ENCODE results near the gene CMPK1.

The CMPK1 gene

DNA sequence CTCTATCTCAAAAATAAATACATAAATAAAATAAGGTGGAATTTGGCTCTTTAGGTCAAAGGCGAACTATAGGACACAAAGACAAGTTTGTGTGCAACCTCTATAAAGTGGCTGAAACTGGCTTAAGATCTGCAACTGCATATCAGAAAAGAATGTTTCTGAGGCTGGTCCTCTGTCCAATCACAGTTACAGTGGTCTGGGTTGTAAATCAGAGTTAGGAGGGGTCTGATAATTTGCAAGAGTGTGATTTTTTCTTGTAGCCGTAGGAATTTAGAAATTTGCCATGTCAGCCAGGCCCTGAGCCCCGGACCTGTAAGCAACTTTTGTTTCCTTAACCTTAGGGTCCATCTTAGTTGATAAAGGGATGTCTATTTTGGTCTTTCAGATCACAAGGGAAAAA, 27.8 kb downstream of the CMPK1 start:
- in situ Hi-C loops (cut with MboI; ENCODE audit: low pct_unique_long_range_greater_than_20kb, low sequenced_read_pairs, unreplicated experiment) = no loop called here
- no peak for DNase-seq (ENCODE audit: low spot score)

GRCh38 chr1:47362828-47363227, 29.2 kb downstream of the CMPK1 start:
- TF ChIP-seq, protein P1, sequence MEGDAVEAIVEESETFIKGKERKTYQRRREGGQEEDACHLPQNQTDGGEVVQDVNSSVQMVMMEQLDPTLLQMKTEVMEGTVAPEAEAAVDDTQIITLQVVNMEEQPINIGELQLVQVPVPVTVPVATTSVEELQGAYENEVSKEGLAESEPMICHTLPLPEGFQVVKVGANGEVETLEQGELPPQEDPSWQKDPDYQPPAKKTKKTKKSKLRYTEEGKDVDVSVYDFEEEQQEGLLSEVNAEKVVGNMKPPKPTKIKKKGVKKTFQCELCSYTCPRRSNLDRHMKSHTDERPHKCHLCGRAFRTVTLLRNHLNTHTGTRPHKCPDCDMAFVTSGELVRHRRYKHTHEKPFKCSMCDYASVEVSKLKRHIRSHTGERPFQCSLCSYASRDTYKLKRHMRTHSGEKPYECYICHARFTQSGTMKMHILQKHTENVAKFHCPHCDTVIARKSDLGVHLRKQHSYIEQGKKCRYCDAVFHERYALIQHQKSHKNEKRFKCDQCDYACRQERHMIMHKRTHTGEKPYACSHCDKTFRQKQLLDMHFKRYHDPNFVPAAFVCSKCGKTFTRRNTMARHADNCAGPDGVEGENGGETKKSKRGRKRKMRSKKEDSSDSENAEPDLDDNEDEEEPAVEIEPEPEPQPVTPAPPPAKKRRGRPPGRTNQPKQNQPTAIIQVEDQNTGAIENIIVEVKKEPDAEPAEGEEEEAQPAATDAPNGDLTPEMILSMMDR (IDR thresholded peaks at IDR 0.05; ENCODE audit: extremely low read depth, insufficient read depth, missing control alignments) = no peak
- DNase-seq (ENCODE audit: low spot score) = no peak
- in situ Hi-C loops (cut with MboI; ENCODE audit: low pct_unique_long_range_greater_than_20kb, low sequenced_read_pairs, unreplicated experiment) = no loop called here

More for the DNA sequence above, 27.8 kb downstream of the CMPK1 start:
- TF ChIP-seq, protein P1 (IDR thresholded peaks at IDR 0.05; ENCODE audit: extremely low read depth, insufficient read depth, missing control alignments) = no peak

DNA sequence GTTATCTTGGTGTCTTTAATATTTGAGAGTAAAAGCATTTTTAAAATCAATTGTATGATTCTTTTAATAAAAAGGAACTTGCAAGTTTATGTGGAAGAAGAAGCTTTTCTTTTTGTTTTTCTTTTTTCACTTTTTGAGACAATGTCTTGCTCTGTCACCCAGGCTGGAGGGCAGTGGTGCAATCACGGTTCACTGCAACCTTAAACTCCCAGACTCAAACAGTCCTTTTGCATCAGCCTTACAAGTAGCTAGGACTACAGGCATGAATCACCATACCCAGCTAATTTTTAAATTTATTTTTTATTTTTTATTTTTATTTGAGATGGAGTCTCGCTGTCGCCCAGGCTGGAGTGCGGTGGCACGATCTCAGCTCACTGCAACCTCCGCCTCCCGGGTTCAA, 34.1 kb downstream of the CMPK1 start:
- TF ChIP-seq, protein P1 (IDR thresholded peaks at IDR 0.05; ENCODE audit: extremely low read depth, insufficient read depth, missing control alignments) = no peak
- DNase-seq (ENCODE audit: low spot score) = no peak
- in situ Hi-C loops (cut with MboI; ENCODE audit: low pct_unique_long_range_greater_than_20kb, low sequenced_read_pairs, unreplicated experiment) = no loop called here

DNA sequence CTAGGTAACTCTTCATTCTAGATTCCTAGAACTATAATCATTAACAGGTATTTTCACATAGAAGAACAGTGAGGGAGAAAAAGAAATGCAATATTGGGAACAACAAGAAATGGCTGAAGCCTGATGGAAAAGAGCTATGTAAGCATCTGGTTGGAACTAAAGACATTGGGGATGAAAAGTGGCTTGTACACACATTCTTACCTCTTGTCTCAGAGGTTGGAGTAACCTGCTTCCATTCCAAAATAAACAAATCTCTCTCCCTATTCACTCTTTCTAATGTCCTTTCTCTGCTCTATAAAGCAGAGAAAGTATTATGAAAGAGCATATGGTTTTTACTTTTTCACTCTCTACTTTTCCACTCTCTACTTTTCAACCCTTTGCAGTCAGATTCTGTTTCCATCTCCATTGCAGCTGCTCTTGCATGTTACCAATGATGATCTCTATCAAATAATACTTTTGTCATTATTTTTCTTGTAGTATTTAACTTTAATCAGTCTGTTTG, 37.5 kb downstream of the CMPK1 start:
- no peak for DNase-seq (ENCODE audit: low spot score)
- in situ Hi-C loops (cut with MboI; ENCODE audit: low pct_unique_long_range_greater_than_20kb, low sequenced_read_pairs, unreplicated experiment) = no loop called here
- TF ChIP-seq, protein P1 (IDR thresholded peaks at IDR 0.05; ENCODE audit: extremely low read depth, insufficient read depth, missing control alignments) = no peak

GRCh38 chr1:47374501-47374900, 40.9 kb downstream of the CMPK1 start:
- DNase-seq (ENCODE audit: low spot score) = no peak
- TF ChIP-seq, protein P1 (IDR thresholded peaks at IDR 0.05; ENCODE audit: extremely low read depth, insufficient read depth, missing control alignments) = no peak
- in situ Hi-C loops (cut with MboI; ENCODE audit: low pct_unique_long_range_greater_than_20kb, low sequenced_read_pairs, unreplicated experiment) = no loop called here

- TF ChIP-seq, protein P1 (IDR thresholded peaks at IDR 0.05; ENCODE audit: extremely low read depth, insufficient read depth, missing control alignments) = no peak
- DNase-seq (ENCODE audit: low spot score) = no peak
- in situ Hi-C loops (cut with MboI; ENCODE audit: low pct_unique_long_range_greater_than_20kb, low sequenced_read_pairs, unreplicated experiment) = no loop called here
Measured at GRCh38 chr1:47378147-47378546, 44.6 kb downstream of the CMPK1 start.

DNA sequence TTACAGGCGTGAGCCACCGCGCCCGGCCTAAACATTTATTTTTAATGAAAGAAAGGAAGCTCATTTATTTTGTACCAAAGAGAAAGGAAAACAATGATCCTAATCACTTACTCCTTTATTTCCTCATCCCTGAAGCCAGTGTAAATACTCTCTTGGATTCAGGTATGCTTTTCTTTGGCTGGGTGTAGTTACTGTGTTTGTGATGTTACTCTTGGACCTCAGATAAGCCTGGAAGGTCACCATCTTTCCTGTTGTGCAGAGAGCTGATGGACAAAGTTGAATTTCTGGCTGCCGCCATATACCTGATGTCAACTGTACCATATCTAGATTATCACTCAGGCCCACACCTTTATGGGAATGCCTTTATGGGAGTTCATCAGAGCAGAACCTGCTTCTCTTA, 47.1 kb downstream of the CMPK1 start:
- in situ Hi-C loops (cut with MboI; ENCODE audit: low pct_unique_long_range_greater_than_20kb, low sequenced_read_pairs, unreplicated experiment) = no loop called here
- TF ChIP-seq, protein P1 (IDR thresholded peaks at IDR 0.05; ENCODE audit: extremely low read depth, insufficient read depth, missing control alignments) = no peak
- DNase-seq (ENCODE audit: low spot score) = no peak

Measured in GM13977 (cell line).